ENCODE results near the gene HMG20A.

The HMG20A gene

DNA sequence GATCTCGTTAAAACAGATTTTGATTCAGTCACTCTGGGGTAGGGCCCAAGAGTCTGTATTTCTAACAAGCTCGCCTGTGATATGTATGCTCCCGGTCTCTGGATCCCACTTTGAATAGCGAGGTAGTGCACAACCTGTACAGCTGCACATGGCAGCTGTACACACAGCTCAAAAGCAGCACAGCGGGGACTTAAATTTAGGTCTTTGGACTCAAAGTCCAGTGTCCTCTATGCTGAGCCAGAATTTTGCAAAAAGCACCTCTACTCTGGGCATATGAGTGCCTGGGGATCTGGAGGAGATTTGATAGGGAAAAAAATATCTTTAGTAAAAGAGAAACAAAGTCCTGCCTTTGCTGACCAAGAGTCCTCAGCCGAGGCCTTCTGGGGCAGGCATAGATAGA, 83.1 kb downstream of the HMG20A start:
- no peak for DNase-seq

DNA sequence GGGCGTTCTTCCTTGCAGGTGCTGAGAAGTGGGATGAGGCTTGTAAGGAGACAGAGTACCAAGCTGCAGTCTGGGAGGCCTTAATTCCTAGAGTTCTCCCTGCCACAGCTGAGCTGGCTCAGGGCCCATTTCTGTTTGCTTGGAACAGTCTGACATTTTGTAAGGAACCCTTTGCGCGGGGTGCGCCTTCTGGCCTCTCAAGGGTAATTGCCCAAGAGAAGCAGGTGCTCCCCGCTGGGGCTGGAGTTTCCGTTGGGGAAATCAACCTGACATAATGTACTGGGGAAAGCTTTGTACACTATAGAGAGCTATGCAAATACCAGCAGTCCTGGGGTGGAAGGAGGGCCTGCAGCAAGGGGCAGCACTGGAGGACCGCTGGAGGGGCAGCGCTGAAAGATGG, 83.6 kb downstream of the HMG20A start:
- DNase-seq: no peak

DNA sequence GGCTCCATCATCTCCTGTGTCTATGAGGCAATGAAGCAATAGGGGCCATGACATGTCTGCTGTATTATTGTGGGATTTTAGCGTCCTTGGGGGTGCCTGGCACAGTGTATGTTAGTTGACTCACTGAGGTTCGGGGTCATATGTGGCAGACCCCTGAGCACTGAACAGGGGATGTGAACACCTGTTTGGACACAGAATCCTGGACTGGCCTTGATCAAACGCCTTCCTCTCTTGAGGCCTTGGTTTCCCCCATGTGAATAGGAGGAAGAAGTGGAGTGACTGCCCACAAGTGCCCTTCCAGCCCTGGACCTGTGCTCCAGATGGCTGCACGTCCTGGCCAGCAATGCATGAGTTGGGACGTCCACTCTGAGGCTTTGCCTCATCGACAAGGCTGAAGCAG, 84.2 kb downstream of the HMG20A start:
- no peak for DNase-seq

- DNase-seq: no peak
Measured at GRCh38 chr15:77505556-77505955, 84.9 kb downstream of the HMG20A start.

DNA sequence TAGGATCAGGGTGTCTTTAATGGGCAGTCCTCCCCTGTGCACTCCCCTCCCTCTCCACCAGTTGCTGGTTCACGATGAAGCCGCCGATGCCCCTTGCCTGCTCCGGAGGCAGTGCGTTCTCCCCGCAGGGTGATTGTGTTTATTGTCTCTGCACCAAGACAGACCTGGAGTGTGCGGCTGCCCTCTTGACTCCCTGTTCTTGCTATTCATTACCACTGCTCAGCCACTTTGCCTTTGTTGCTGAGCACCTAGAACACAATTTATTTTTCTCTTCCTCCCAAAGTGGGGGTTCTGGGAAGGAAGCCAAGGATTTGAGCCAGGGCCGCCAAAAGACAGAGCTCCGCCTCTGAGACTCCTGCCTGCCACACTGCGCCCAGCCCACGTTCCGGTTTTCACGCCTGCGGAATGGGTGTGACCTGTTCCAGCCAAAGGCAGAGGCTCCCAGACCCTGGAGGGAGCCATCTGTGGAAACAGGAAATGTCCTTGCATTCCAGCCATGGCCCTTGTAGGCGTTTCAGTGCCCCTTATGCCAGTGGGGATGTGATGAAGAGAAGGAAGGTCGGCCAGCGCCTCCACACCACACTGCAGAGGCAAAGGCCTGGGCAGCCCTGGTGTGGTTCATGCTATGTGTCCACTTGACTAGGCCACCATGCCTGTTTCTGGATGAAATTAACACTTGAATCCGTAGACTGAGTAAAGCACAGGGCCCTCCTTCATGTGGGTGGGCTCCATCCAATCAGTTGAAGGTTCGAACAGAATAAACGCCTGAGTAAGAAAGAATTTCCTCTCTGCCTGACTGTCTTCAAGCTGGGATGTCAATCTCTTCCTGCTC, 85.8 kb downstream of the HMG20A start:
- no peak for DNase-seq

GRCh38 chr15:77507143-77507897, 86.6 kb downstream of the HMG20A start:
- no peak for DNase-seq

- DNase-seq: no peak
Measured at GRCh38 chr15:77507911-77508310, 87.2 kb downstream of the HMG20A start.

- no peak for DNase-seq
Measured at GRCh38 chr15:77508541-77509243, 88.0 kb downstream of the HMG20A start.

DNA sequence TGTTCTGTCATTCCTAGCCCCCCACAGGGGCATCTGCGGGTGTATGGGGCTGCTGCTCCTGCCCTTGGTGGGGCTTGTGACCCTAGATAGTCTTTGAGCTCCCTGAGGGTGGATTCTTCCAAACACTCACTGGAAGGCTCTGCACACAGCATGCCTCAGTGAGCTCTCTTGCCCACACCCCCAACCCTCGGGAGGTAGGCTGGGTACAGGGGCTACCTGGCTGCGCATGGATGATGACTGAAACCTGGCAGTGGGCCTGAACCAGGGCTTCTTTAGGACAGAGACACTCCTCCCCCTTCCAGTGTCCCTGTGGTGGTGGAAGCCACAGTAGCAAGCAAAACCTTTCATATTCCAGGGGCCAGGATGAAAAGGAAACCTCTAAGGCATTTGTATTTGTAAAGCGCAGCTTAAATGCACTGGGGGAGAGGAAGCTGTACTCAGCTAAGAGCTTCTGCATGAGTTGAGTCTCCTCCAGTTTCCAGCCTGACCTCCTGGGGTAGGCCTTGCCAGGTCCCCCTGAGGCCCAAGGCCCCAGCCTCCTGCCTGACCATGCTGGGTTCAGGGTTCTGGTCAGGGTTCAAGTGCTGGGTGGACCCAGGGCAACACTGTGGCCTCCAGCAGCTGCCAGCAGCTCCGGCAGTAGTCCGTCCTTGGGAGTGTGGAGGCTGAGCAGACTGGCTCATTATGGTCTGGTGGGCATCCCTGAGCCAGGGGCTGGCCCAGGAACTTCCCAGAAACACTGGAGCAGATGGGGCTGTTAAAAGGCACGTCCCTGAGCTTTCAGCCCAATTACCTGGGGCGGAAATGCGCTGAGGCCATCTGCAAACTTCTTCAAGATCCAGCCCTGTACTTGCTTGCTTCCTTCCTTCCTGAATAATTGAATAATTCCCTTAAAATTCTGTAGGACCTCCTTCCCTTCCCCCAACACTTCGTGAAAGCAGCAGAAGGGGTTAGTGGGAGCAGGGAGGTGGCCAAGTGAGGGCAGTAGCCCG, 89.7 kb downstream of the HMG20A start:
- DNase-seq: no peak

DNA sequence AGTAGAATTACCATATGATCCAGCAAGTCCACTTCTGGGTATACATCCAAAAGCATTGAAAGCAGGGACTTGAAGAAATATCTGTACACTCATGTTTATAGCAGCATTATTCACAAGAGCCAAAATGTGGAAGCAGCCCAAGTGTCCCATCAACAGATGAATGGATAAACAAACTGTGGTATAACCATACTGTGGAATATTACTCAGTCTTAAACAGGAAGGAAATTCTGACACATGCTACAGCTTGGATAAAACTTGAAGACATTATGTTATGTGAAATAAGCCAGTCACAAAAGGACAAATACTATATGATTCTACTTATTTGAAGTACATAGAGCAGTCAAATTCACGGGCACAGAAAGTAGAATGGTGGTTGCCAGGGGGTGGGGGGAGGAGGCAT, 91.2 kb downstream of the HMG20A start:
- no peak for DNase-seq

- DNase-seq: no peak
Measured at GRCh38 chr15:77513226-77513625, 92.5 kb downstream of the HMG20A start.

DNA sequence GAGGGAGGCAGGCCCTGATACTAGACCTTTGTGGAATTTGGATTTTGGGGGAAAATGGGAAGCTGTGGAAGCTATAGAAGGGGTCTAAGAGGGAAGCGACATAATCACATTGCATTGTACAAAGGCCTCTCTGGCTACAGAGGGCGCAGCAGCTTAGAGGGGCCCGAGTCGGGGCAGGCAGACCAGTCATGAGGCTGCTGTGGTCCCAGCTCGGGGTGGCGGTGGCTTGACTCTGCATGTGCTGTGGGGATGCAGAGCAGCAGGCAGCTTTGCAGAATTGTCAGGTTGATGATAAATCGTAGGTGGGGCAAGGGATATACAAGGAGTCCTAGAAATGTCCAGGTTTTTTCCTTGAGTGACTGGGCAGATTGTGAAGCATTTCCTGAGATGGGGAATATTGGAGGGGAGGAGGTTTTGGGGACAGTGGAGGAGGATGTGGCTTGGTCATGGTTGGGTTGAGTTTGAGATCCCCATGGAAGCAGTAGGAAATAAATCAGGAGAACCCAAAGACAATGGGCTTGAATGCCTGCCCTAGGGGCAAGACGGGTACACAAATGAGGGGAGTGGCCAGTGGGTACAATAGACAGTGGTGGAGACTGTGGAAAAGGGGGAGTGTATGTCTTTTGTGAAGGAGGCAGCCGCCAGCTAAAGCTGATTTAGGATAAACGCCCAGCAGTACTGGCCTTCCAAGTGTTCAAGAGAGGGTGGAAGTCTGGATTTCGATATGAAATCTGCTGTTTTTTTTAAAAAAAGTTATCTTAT, 94.1 kb downstream of the HMG20A start:
- DNase-seq: no peak

DNA sequence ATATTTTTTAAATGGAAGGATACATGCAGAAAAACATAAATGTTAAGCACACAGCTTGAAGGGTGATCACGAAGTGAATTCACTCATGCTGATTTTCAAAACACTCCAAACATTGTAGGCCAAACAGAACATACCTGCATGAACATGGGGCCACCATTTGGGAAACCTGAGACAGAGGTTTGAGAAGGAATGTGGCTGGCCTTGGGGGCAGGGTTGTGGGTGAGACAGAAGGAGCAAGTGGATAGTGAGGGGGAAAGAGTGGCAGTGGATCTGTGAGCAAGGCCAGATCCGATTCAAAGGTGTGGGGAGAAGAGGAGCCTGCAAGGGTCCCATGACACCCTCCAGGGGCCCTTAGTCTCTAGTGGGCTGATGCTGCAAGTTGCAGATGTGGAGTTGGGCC, 94.9 kb downstream of the HMG20A start:
- DNase-seq: no peak

DNA sequence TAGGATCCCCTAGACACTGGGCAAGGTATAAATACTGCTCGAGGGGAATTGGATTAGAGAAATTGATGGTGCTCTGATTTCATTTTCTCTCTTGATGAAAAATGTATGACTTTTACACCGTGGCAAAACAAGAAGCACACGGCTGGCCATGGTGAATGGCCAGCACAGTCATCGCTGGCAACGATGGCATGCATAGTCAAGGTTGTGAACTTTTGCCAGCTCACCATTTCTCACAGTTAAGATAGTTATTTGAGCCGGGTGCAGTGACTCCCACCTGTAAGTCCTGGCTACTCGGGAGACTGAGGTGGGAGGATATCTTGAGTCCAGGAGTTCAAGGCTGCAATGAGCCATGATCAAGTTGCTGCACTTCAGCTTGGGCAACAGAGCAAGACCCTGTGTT, 95.4 kb downstream of the HMG20A start:
- no peak for DNase-seq

- no peak for DNase-seq
Measured at GRCh38 chr15:77516786-77517185, 96.1 kb downstream of the HMG20A start.

- DNase-seq: no peak
Measured at GRCh38 chr15:77517579-77517978, 96.9 kb downstream of the HMG20A start.

- no peak for DNase-seq
Measured at GRCh38 chr15:77518458-77518857, 97.8 kb downstream of the HMG20A start.

DNA sequence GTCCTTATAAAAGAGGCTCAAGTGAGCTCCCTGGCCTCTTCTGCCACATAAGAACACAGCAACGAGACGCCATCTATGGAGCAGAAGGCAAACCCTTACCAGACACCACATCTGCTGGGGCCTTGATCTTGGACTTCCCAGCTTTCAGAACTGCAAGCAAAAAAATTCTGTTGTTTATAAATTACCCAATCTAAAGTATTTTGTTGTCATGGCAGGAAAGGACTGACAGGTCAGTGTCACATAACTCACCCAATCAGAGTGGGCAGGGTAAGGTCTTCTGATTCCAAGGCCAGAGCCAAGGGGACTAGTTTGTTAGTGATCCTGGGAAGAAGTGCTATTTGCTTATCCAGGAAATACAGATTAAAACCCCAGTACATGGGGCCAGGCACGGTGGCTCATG, 98.9 kb downstream of the HMG20A start:
- DNase-seq: no peak

- no peak for DNase-seq
Measured at GRCh38 chr15:77521206-77521605, 100.5 kb downstream of the HMG20A start.

DNA sequence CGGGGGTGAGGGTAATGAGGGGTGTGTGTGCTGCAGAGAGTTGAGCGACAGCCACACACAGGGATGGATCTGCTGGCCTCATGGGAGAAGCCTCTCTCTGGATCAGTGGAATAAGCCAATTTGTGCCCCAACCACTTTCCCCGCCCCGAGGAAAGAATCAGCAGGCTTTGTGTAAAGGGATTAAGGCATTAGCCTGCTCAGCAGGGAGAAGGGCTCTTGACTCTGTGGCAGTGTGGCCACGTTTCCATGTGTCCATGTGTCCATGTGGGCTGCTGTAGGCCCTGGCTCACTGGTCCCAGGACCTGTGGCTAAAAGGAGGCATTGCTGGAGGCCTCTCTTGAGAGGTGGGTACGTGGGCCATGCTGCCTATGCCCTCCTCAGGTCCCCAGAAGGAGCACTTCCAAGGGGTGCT, 104.7 kb downstream of the HMG20A start:
- no peak for DNase-seq

- no peak for DNase-seq
Measured at GRCh38 chr15:77525907-77526594, 105.4 kb downstream of the HMG20A start.

Measured in stimulated activated CD4-positive, alpha-beta T cell treated with anti-CD3 and anti-CD28 coated beads, Interleukin-2, amount 100 ng/mL, for 24 hours (primary cell).